ENCODE results near the gene LRRC15.

Gene LRRC15

GRCh38 chr3:194365526-194365925 is 4.0 kb downstream of the LRRC15 start:
- ATAC-seq (replicated peaks) (no peak), DNase-seq (no peak)
- Mint-ChIP-seq H3K4me1 (peaks cover 0 to 12% of the 10 kb centered on the region in 2 donors), H3K4me3 (no peak overlapping the region), H3K36me3 (no peaks in the 10 kb centered on the region), H3K27me3 (peaks cover 41 to 75% of the 10 kb centered on the region in 2 donors), H3K9me3 (no peaks in the 10 kb centered on the region), H3K27ac (no peak overlapping the region)

DNA sequence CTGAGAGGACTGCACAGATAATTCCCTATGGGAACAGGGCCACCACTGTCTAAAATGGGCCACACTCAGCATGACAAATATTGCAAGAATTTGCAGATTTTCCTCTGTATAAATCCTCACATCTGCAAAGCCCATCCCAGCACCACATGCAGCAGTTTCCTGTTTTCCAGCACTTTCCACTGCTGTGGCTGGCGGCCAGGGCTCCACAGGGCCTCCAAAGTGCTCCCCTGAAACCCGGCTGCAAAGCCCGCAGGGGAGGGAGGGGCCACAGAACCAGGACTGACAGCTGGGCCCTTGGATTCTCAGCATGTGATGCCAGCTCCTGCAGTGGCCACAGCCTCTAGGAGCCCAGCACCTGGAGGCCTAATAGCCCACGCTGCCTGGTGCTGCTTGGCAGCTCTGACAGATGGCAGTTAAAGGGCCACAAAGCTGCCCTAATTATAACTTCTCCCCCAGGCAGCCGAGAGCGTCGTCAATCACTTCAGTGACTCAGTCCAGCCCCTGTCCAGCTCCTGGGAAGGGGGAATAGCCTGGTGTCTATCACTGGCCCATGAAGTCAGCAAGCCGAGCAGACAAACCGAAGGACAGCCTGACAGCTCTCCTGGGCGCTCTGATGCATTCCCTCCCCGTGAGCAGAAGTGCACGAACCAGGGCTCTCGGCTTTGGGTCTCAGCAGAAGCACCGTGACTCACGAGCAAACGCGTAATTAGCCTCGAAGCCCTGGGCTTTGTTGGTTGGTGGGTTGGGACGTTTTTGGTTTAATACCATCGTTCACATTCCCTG is 4.7 kb downstream of the LRRC15 start:
- peaks cover 43 to 69% of the 10 kb centered on the region in 2 donors for H3K27me3 Mint-ChIP-seq
- no peaks in the 10 kb centered on the region for H3K36me3 Mint-ChIP-seq
- ATAC-seq (replicated peaks): no peak
- no peaks in the 10 kb centered on the region for H3K9me3 Mint-ChIP-seq
- DNase-seq: no peak
- H3K4me1 Mint-ChIP-seq: peaks cover 0 to 9% of the 10 kb centered on the region in 2 donors
- H3K27ac Mint-ChIP-seq: no peak overlapping the region
- no peak overlapping the region for H3K4me3 Mint-ChIP-seq

- Mint-ChIP-seq H3K4me3 (no peak overlapping the region), H3K36me3 (no peaks in the 10 kb centered on the region), H3K27ac (no peak overlapping the region), H3K4me1 (peaks cover 0 to 4% of the 10 kb centered on the region in 2 donors), H3K27me3 (peaks cover 47 to 63% of the 10 kb centered on the region in 2 donors), H3K9me3 (no peaks in the 10 kb centered on the region)
- ATAC-seq (replicated peaks) (no peak), DNase-seq (no peak)
These were observed 5.3 kb downstream of the LRRC15 start for GRCh38 chr3:194364314-194364651.

GRCh38 chr3:194360568-194360967 is 9.0 kb downstream of the LRRC15 start:
- no peak for ATAC-seq (replicated peaks)
- H3K27ac Mint-ChIP-seq: no peak overlapping the region
- H3K9me3 Mint-ChIP-seq: no peaks in the 10 kb centered on the region
- H3K4me3 Mint-ChIP-seq: no peak overlapping the region
- H3K4me1 Mint-ChIP-seq: no peaks in the 10 kb centered on the region
- no peak for DNase-seq
- no peaks in the 10 kb centered on the region for H3K36me3 Mint-ChIP-seq
- peaks cover 35 to 46% of the 10 kb centered on the region in 2 donors for H3K27me3 Mint-ChIP-seq

- H3K27me3 Mint-ChIP-seq: peaks cover 27 to 30% of the 10 kb centered on the region in 2 donors
These were observed 11.9 kb downstream of the LRRC15 start for GRCh38 chr3:194357681-194358080.

DNA sequence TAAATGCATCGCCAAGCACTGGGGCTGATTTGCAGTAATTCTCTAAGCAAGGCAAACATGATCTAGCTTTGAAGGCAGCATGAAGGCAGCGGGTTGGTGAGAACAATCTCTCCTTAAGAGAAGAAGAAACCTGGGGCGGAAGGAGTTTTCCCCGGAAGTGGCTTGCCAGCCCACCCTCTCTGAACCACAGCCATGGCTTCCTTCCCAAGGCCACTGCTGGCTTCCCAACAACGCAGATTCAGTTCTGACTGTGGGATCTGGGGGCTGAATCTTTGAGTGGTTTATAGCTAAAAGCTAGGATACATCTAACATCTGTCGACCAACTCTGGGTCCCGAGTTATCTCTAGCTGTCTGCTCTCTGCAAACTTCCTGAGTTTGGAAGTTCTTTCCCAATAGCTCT is 14.2 kb downstream of the LRRC15 start:
- Mint-ChIP-seq H3K36me3 (no peaks in the 10 kb centered on the region), H3K9me3 (no peaks in the 10 kb centered on the region), H3K4me1 (no peaks in the 10 kb centered on the region), H3K4me3 (no peak overlapping the region), H3K27ac (no peak overlapping the region), H3K27me3 (peaks cover 12 to 18% of the 10 kb centered on the region in 2 donors)
- no peak for ATAC-seq (replicated peaks)
- no peak for DNase-seq

More at GRCh38 chr3:194357681-194358080, 11.9 kb downstream of the LRRC15 start:
- DNase-seq (no peak), ATAC-seq (replicated peaks) (no peak)
- Mint-ChIP-seq H3K36me3 (no peaks in the 10 kb centered on the region), H3K27ac (no peak overlapping the region), H3K9me3 (no peaks in the 10 kb centered on the region), H3K4me3 (no peak overlapping the region), H3K4me1 (no peaks in the 10 kb centered on the region)

DNA sequence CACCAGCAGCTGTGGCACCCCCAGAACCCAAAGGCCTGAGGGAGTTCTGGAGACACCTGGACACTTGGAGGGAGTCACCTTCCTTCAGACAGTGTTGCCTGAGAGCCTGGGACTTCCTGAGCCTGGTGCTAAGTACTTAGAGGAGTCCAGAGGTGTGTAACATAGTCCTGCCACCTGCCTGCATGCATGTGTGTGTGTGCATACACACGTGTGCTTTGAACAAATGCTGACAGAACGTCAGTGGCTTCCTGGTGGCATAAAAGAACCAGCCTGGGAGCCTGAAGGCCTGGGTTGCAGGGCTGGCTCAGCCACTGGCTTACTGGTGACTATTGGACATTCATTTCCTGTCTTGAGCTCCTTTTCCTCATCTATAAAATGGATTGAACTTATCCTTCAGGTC is 15.2 kb downstream of the LRRC15 start:
- DNase-seq (no peak), ATAC-seq (replicated peaks) (peak in 1 of 2 donors; percentile 21)
- peaks cover 8 to 12% of the 10 kb centered on the region in 2 donors for H3K27me3 Mint-ChIP-seq
- H3K9me3 Mint-ChIP-seq: no peaks in the 10 kb centered on the region
- no peaks in the 10 kb centered on the region for H3K4me1 Mint-ChIP-seq
- H3K27ac Mint-ChIP-seq: no peak overlapping the region
- no peaks in the 10 kb centered on the region for H3K36me3 Mint-ChIP-seq
- H3K4me3 Mint-ChIP-seq: no peak overlapping the region

GRCh38 chr3:194352667-194353246 is 16.8 kb downstream of the LRRC15 start:
- ATAC-seq (replicated peaks) (no peak), DNase-seq (no peak)
- H3K36me3 Mint-ChIP-seq: no peaks in the 10 kb centered on the region
- H3K4me1 Mint-ChIP-seq: no peaks in the 10 kb centered on the region
- no peak overlapping the region for H3K27ac Mint-ChIP-seq
- H3K4me3 Mint-ChIP-seq: no peak overlapping the region
- peaks cover 0 to 11% of the 10 kb centered on the region in 2 donors for H3K27me3 Mint-ChIP-seq
- H3K9me3 Mint-ChIP-seq: no peaks in the 10 kb centered on the region

- no peak overlapping the region for H3K4me3 Mint-ChIP-seq
- DNase-seq (no peak), ATAC-seq (replicated peaks) (no peak)
- no peaks in the 10 kb centered on the region for H3K36me3 Mint-ChIP-seq
- peaks cover 0 to 11% of the 10 kb centered on the region in 2 donors for H3K27me3 Mint-ChIP-seq
- H3K9me3 Mint-ChIP-seq: no peaks in the 10 kb centered on the region
- H3K4me1 Mint-ChIP-seq: no peaks in the 10 kb centered on the region
- no peak overlapping the region for H3K27ac Mint-ChIP-seq
These were observed 17.5 kb downstream of the LRRC15 start for GRCh38 chr3:194351952-194352536.

DNA sequence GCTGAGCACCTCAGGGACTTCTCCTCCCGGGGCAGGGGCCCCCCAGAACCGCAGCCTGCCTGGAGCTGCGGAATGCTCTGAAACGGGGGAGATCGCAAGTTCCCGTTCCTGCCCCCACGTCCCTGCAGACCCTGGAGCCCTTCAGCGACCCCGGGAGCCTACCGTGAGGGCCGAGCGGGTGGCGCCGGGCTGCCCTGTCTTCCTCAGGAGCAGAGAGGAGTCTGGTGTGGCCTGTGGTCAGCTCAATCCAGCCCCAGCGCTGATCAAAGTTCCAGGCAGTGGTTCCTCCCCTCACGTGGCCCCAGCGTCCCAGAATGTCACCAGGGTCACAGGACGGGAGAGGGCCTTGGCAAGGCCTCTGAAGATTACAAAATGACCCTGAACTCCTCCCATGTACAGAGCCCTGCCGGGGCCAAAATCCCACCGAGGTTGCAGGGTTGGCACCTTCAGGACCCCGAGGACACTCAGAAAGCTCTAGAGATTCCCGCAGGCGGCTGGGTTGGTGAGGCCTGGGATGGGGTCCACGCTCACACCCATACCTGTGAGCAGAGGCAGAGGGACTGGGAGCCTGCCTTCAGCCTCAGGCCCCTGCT is 18.4 kb downstream of the LRRC15 start, which contains the start of gene CPN2:
CPN2 (minus strand) TSS at position 249 of the 593 bp plus-strand sequence. CDS start 8,626 bp downstream, outside the sequence.
- H3K4me1 Mint-ChIP-seq: no peaks in the 10 kb centered on the region
- peaks cover 0 to 14% of the 10 kb centered on the region in 2 donors for H3K27me3 Mint-ChIP-seq
- no peak for ATAC-seq (replicated peaks)
- no peak for DNase-seq
- no peaks in the 10 kb centered on the region for H3K36me3 Mint-ChIP-seq
- H3K27ac Mint-ChIP-seq: peak within 1 kb of the TSS; percentile 32
- H3K9me3 Mint-ChIP-seq: no peaks in the 10 kb centered on the region
- H3K4me3 Mint-ChIP-seq: no peak within 1 kb of the TSS

DNA sequence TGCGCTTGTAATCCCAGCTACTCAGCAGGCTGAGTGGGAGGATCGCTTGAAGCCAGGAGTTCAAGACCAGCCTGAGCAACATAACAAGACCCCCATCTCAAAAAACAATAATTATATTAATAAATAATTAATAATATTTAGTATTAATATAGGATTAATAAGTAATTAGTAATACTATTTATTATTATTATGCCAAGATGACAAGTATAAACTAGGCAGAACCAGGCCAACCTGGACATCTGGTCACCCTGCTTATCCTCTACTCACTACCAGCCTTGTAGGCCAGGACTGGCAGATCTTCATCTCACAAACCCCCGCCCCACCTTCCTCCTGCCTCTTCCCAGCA is 18.8 kb downstream of the LRRC15 start:
- no peaks in the 10 kb centered on the region for H3K4me1 Mint-ChIP-seq
- H3K27me3 Mint-ChIP-seq: peaks cover 1 to 17% of the 10 kb centered on the region in 2 donors
- H3K27ac Mint-ChIP-seq: no peak overlapping the region
- H3K36me3 Mint-ChIP-seq: no peaks in the 10 kb centered on the region
- ATAC-seq (replicated peaks): no peak
- H3K9me3 Mint-ChIP-seq: no peaks in the 10 kb centered on the region
- H3K4me3 Mint-ChIP-seq: no peak overlapping the region
- DNase-seq: no peak

- DNase-seq: no peak
- H3K4me3 Mint-ChIP-seq: no peak overlapping the region
- H3K27me3 Mint-ChIP-seq: peaks cover 9 to 26% of the 10 kb centered on the region in 2 donors
- no peaks in the 10 kb centered on the region for H3K4me1 Mint-ChIP-seq
- H3K9me3 Mint-ChIP-seq: no peaks in the 10 kb centered on the region
- no peaks in the 10 kb centered on the region for H3K36me3 Mint-ChIP-seq
- no peak for ATAC-seq (replicated peaks)
- H3K27ac Mint-ChIP-seq: no peak overlapping the region
These were observed 21.2 kb downstream of the LRRC15 start for GRCh38 chr3:194348354-194348753.

- Mint-ChIP-seq H3K27me3 (peaks cover 20 to 39% of the 10 kb centered on the region in 2 donors), H3K4me1 (peaks cover 0 to 5% of the 10 kb centered on the region in 2 donors), H3K9me3 (no peaks in the 10 kb centered on the region), H3K27ac (no peak overlapping the region), H3K36me3 (no peaks in the 10 kb centered on the region), H3K4me3 (no peak overlapping the region)
- no peak for DNase-seq
- peak in 1 of 2 donors; percentile 31 for ATAC-seq (replicated peaks)
These were observed 22.9 kb downstream of the LRRC15 start for GRCh38 chr3:194346621-194347020.

- DNase-seq (no peak), ATAC-seq (replicated peaks) (no peak)
- Mint-ChIP-seq H3K27ac (no peak overlapping the region), H3K4me3 (no peak overlapping the region), H3K4me1 (peaks cover 0 to 5% of the 10 kb centered on the region in 2 donors), H3K27me3 (peaks cover 25 to 44% of the 10 kb centered on the region in 2 donors), H3K36me3 (no peaks in the 10 kb centered on the region), H3K9me3 (no peaks in the 10 kb centered on the region)
These were observed 23.5 kb downstream of the LRRC15 start for GRCh38 chr3:194346035-194346434.

Data from stimulated activated naive B cell treated with anti-CD40 and anti-IgM and Interleukin-4, amounts not matched to agents 10 μg/mL and 1 μg/mL and 100 μg/mL, for 72 hours (primary cell).